WTC11 (cell line): ENCODE results near the gene ANKRD9.

ENCODE experiments used
- JUN ChIP-seq: sonication (generic); formaldehyde crosslinking; IDR thresholded peaks from 2 replicates; pipeline ENCODE4 v1.8.0; 2023; ENCODE audit warnings: mild to moderate bottlenecking, missing genetic modification reagents
- PRDM15 ChIP-seq: sonication (generic); formaldehyde crosslinking; IDR thresholded peaks from 2 replicates; pipeline ENCODE4 v1.8.0; 2022; ENCODE audit warnings: missing genetic modification reagents
- ZNF317 ChIP-seq: sonication (generic); formaldehyde crosslinking; IDR thresholded peaks from 2 replicates; pipeline ENCODE4 v1.8.1; 2023; ENCODE audit warnings: low read depth, mild to moderate bottlenecking, moderate library complexity, missing genetic modification reagents, borderline replicate concordance
- TF ChIP-seq, protein P1 (sequence below): sonication (generic); formaldehyde crosslinking; IDR thresholded peaks from 2 replicates; pipeline ENCODE4 v1.8.0; 2022; ENCODE audit warnings: mild to moderate bottlenecking, missing genetic modification reagents
- TF ChIP-seq, protein P2 (sequence below): fragments of 200-600 bp; IDR thresholded peaks from 2 replicates; pipeline ENCODE4 v1.8.0; 2022; ENCODE audit warnings: antibody characterized with exemption
- TF ChIP-seq, protein P3 (sequence below): sonication (generic); formaldehyde crosslinking; IDR thresholded peaks from 2 replicates; pipeline ENCODE4 v1.8.1; 2023; ENCODE audit warnings: mild to moderate bottlenecking, moderate library complexity, missing genetic modification reagents

GRCh38 chr14:102512793-102513300 is 3.3 kb upstream of the ANKRD9 start:
- TF ChIP-seq, protein P1, sequence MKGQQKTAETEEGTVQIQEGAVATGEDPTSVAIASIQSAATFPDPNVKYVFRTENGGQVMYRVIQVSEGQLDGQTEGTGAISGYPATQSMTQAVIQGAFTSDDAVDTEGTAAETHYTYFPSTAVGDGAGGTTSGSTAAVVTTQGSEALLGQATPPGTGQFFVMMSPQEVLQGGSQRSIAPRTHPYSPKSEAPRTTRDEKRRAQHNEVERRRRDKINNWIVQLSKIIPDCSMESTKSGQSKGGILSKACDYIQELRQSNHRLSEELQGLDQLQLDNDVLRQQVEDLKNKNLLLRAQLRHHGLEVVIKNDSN (CRISPR knock-in tag) = no peak
- TF ChIP-seq, protein P2, sequence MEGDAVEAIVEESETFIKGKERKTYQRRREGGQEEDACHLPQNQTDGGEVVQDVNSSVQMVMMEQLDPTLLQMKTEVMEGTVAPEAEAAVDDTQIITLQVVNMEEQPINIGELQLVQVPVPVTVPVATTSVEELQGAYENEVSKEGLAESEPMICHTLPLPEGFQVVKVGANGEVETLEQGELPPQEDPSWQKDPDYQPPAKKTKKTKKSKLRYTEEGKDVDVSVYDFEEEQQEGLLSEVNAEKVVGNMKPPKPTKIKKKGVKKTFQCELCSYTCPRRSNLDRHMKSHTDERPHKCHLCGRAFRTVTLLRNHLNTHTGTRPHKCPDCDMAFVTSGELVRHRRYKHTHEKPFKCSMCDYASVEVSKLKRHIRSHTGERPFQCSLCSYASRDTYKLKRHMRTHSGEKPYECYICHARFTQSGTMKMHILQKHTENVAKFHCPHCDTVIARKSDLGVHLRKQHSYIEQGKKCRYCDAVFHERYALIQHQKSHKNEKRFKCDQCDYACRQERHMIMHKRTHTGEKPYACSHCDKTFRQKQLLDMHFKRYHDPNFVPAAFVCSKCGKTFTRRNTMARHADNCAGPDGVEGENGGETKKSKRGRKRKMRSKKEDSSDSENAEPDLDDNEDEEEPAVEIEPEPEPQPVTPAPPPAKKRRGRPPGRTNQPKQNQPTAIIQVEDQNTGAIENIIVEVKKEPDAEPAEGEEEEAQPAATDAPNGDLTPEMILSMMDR = no peak
- TF ChIP-seq ZNF317 (CRISPR knock-in tag) (no peak), PRDM15 (CRISPR knock-in tag) (no peak), JUN (CRISPR knock-in tag) (no peak)
- TF ChIP-seq, protein P3, sequence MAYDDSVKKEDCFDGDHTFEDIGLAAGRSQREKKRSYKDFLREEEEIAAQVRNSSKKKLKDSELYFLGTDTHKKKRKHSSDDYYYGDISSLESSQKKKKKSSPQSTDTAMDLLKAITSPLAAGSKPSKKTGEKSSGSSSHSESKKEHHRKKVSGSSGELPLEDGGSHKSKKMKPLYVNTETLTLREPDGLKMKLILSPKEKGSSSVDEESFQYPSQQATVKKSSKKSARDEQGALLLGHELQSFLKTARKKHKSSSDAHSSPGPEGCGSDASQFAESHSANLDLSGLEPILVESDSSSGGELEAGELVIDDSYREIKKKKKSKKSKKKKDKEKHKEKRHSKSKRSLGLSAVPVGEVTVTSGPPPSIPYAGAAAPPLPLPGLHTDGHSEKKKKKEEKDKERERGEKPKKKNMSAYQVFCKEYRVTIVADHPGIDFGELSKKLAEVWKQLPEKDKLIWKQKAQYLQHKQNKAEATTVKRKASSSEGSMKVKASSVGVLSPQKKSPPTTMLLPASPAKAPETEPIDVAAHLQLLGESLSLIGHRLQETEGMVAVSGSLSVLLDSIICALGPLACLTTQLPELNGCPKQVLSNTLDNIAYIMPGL (CRISPR knock-in tag) = no peak
